HCT116 (cell line): ENCODE data around the gene JAK1.

Source experiments
- EZH2 ChIP-seq: fragments of 200-600 bp; sonication (generic); IDR thresholded peaks from 2 replicates; pipeline ENCODE4 v1.6.1; 2017; ENCODE audit warnings: antibody characterized with exemption, mixed run types
- FOSL1 ChIP-seq: IDR thresholded peaks from 2 replicates; pipeline ENCODE4 v1.6.1; 2012; ENCODE audit warnings: low read depth
- JUND ChIP-seq: IDR thresholded peaks from 2 replicates; pipeline ENCODE4 v1.6.1; 2012
- POLR2A ChIP-seq: IDR thresholded peaks from 2 replicates; pipeline ENCODE4 v1.7.0; 2011; ENCODE audit warnings: borderline replicate concordance; ENCODE audit not compliant: insufficient read depth, insufficient read length; ENCODE audit errors: extremely low read depth
- ZNF274 ChIP-seq: fragments of 200-500 bp; sonication (Bioruptor generic); IDR thresholded peaks from 2 replicates; pipeline ENCODE4 v1.6.1; 2014; ENCODE audit warnings: mild to moderate bottlenecking, low read depth, low read length, inconsistent platforms
- TF ChIP-seq, protein P1 (sequence below), 3 experiments: fragments of 200-600 bp in 1 of 3; sonication (generic) in 1 of 3; IDR thresholded peaks in 2 of 3; conservative IDR thresholded peaks in 1 of 3; 2 replicates each; pipeline ENCODE4 v1.5.1; 2012 to 2017; ENCODE audit warnings: low read depth in 2 of 3, low read length in 2 of 3, antibody characterized with exemption in 1 of 3, borderline replicate concordance in 1 of 3, control low read depth in 1 of 3, mild to moderate bottlenecking in 1 of 3, mixed read lengths in 1 of 3, mixed run types in 1 of 3, moderate library complexity in 1 of 3; ENCODE audit not compliant: insufficient read depth in 1 of 3
- TF ChIP-seq, protein P2 (sequence below): IDR thresholded peaks from 2 replicates; pipeline ENCODE4 v1.6.1; 2012; ENCODE audit warnings: low read depth
- TF ChIP-seq, protein P3 (sequence below): IDR thresholded peaks from 2 replicates; pipeline ENCODE4 v1.6.1; 2011; ENCODE audit warnings: mild to moderate bottlenecking, low read length, moderate library complexity; ENCODE audit not compliant: insufficient replicate concordance; ENCODE audit errors: extremely low read depth

DNA sequence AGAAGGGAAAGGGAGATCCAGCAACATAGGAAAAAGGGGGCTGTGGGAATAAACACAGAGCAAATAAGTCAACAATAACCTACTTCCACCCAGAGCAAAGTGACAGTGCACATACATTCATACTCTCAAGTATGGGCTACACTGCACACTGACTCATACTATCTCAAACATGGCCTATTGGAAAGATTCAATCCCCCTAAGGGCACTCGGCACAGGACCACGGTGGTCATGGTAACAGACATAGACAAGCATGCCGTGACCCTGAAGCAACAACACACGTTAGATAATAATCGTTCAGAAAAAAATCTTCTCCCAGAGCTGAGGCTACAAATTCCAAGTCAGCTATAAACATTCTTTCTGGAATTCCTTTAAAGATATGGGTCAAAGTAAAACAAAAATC lies 16.8 kb upstream of the JAK1 start:
- no peak for TF ChIP-seq POLR2A
- TF ChIP-seq, protein P1, sequence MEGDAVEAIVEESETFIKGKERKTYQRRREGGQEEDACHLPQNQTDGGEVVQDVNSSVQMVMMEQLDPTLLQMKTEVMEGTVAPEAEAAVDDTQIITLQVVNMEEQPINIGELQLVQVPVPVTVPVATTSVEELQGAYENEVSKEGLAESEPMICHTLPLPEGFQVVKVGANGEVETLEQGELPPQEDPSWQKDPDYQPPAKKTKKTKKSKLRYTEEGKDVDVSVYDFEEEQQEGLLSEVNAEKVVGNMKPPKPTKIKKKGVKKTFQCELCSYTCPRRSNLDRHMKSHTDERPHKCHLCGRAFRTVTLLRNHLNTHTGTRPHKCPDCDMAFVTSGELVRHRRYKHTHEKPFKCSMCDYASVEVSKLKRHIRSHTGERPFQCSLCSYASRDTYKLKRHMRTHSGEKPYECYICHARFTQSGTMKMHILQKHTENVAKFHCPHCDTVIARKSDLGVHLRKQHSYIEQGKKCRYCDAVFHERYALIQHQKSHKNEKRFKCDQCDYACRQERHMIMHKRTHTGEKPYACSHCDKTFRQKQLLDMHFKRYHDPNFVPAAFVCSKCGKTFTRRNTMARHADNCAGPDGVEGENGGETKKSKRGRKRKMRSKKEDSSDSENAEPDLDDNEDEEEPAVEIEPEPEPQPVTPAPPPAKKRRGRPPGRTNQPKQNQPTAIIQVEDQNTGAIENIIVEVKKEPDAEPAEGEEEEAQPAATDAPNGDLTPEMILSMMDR (IDR thresholded peaks at IDR 0.05 in 2 of 3, conservative IDR thresholded peaks at IDR 0.05 in 1 of 3; ENCODE audit: borderline replicate concordance in 1 of 3, insufficient read depth in 1 of 3, low read depth in 2 of 3, low read length in 2 of 3): no peak
- TF ChIP-seq FOSL1: no peak
- no peak for TF ChIP-seq EZH2
- TF ChIP-seq, protein P2, sequence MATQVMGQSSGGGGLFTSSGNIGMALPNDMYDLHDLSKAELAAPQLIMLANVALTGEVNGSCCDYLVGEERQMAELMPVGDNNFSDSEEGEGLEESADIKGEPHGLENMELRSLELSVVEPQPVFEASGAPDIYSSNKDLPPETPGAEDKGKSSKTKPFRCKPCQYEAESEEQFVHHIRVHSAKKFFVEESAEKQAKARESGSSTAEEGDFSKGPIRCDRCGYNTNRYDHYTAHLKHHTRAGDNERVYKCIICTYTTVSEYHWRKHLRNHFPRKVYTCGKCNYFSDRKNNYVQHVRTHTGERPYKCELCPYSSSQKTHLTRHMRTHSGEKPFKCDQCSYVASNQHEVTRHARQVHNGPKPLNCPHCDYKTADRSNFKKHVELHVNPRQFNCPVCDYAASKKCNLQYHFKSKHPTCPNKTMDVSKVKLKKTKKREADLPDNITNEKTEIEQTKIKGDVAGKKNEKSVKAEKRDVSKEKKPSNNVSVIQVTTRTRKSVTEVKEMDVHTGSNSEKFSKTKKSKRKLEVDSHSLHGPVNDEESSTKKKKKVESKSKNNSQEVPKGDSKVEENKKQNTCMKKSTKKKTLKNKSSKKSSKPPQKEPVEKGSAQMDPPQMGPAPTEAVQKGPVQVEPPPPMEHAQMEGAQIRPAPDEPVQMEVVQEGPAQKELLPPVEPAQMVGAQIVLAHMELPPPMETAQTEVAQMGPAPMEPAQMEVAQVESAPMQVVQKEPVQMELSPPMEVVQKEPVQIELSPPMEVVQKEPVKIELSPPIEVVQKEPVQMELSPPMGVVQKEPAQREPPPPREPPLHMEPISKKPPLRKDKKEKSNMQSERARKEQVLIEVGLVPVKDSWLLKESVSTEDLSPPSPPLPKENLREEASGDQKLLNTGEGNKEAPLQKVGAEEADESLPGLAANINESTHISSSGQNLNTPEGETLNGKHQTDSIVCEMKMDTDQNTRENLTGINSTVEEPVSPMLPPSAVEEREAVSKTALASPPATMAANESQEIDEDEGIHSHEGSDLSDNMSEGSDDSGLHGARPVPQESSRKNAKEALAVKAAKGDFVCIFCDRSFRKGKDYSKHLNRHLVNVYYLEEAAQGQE: no peak
- no peak for TF ChIP-seq ZNF274
- TF ChIP-seq JUND: no peak
- TF ChIP-seq, protein P3, sequence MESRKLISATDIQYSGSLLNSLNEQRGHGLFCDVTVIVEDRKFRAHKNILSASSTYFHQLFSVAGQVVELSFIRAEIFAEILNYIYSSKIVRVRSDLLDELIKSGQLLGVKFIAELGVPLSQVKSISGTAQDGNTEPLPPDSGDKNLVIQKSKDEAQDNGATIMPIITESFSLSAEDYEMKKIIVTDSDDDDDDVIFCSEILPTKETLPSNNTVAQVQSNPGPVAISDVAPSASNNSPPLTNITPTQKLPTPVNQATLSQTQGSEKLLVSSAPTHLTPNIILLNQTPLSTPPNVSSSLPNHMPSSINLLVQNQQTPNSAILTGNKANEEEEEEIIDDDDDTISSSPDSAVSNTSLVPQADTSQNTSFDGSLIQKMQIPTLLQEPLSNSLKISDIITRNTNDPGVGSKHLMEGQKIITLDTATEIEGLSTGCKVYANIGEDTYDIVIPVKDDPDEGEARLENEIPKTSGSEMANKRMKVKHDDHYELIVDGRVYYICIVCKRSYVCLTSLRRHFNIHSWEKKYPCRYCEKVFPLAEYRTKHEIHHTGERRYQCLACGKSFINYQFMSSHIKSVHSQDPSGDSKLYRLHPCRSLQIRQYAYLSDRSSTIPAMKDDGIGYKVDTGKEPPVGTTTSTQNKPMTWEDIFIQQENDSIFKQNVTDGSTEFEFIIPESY: no peak
